GM21619 (cell line): ENCODE measurements around the gene PRKCE.

Experiments
- ATAC-seq: cut with Tn5 transposase; IDR thresholded peaks from one replicate; pipeline ENCODE4 v1.9.1; 2021; ENCODE audit not compliant: unreplicated experiment

Gene PRKCE

DNA sequence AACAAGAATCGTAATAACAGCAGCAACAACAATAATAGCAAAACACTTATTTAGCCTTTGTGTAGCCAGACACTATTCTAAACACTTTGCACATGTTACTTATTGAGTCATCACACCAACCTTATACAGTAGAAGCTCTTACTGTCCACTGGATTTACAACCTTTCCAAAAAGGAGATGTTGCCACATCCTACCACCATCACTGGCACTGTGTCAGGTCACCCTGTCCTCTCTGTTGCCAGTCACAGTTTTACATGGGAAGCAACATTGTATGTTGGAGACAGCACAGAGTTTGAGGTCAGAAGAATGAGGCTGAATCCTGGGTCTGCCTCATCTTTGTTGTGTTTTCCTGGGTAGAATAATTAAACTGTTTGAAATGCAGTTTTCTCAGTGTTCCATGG is 444.4 kb downstream of the PRKCE start:
- no peak for ATAC-seq

DNA sequence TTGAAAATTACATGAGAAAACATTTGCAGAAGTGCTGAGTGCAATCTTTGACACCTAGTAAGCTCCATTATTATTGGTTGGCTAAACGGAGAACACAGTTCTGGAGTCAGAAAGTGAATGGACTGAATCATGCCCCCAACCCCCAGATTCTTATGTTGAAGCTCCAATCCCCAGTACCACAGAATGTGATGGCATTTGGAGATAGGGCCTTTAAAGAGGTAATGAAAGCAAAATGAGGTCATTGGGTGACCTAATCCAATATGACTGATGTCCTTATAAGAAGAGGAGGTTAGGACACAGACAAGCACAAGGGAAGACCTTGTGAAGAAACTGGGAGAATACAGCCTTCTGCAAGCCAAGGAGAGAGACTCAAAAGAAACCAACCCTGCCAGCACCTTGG is 444.8 kb downstream of the PRKCE start:
- ATAC-seq, result no peak

DNA sequence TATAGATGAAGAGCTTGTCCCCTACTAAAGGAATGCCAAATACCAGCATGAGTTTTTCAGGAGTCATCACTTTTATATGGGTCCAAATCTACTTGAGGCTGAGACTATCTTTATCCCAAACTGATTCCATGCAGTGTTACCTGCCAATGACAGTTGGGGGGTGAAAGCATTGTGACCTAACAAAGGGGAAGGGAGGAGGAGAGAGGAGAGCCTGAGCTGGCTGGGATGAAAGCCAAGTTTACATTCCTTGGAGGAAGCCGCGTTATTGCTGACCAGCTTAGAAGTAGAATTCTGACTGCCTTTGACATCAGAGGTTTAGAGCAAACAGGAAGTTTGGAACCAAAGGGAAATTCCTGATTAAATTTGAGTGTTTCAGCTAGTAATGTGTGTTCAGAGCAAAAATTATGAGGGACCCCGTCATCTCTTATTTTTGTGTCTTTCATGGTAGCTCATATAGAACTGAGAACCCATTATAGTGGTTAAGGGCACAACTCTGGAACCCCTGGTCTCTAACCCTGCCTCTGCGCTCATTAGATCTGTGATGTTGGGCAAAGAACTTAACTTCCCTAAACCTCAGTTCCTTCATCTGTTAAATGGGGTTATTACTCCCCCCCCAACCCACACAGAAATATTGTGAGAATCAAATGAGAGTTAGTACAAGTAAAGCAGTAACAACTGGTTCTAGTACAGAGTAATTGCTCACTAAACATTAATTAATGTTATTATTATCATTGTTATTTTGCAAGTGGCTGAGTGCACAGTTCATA is 446.4 kb downstream of the PRKCE start:
- no peak for ATAC-seq

DNA sequence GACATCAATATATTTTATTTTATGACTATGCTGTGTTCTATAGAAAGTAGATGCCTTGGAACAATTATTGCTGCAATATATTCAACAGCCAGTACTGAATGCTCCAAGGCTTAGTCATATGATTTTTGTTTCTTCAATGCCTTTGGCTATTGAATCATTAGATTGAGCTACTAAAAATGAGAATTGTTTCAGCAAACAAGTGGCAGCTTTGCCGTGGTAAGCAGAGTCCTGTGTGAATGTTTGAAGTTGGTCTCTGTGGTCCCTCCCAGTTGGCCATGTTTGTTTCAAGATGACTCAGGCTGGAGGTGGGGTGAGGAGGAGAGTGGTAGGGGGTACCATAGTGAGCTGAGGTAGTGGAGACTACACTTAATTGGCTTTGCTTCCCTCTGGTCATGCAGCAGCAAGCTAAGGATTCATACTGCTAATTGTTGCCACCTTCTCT is 447.2 kb downstream of the PRKCE start:
- ATAC-seq, result no peak

DNA sequence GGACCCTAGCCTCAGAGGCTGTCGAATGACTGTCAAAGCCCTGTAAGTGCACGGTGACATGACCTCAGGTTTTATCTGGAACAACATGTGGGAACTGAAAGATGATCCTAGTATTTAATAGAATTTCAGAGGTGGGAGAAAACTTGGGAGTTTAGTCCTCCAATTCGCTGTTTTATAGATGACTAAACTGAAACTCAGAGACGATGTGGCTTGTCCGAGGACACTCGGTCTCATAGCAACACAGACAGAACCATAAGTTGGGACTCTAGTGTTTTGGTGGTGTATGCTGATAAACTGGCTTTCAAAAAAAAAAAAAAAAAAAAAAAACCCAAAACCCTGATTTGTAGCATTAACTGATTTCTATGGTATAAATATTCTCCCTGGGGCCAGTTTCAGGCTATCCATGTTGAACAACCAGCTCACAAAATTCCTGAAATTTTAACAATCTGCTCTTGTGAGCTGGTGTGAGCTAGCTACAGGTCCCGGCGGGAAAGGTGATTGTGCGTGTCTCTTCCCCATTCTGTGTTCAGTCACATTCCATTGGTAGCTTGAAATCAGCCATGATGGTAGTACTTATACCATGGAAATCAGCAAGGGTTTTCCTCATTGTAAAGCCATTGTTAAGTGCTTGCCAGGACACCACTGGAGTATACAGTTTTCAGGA is 450.2 kb downstream of the PRKCE start:
- ATAC-seq, result no peak

DNA sequence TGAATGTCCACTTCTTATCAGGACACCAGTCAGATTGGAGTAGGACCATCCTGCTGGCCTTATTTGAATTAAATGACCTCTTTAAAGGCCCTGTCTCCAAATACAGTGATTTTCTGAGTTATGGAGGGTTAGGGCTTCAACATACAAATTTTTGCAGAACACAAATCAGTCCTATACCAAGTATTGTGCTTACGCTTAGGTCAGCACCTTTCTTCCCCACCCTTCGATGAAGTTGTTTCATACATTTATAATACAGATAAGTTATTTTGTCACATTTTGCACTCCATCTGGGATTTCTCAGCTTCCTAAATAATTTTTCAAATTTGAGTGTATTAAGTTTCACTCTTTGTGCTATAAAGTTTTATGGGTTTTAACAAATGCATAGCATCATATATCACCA is 455.2 kb downstream of the PRKCE start:
- ATAC-seq, result no peak

DNA sequence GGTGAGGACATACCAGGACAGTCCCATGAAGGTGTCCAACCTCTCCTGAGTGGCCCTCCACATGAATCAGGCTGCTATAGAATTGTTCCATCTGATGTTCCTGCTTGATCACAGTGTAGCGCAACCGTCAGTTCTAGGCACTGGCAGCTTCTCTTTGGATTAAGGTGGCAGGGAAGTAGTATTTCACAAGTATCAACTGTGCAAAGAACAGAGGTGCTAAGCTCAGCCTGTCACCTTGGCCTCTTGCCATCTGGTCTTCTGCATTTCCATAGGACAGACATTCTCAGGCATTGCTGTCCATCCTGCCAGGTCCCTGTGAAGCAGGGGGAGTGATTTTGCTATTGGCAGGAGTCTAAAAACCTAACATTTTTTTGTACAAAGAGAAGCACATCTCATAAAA is 463.5 kb downstream of the PRKCE start:
- no peak for ATAC-seq

DNA sequence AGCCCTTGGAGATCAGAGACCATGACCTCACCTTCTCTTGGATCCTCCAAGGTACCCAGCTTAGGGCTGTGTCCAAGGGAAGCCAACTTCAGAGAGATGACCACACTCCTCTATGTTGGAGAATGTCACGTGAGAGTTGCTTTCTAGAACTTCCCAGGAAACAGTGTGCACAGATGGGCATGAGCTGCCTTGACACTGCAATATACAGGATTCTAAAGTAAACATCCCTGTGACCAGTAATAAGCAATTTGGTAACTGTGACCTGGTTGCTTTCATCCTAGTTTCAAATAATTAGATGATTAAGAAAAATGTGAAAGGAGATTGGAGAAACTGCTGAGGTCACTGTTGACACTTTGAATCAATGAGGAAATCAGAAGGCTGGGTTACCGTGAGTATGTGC is 464.7 kb downstream of the PRKCE start:
- ATAC-seq, result no peak

DNA sequence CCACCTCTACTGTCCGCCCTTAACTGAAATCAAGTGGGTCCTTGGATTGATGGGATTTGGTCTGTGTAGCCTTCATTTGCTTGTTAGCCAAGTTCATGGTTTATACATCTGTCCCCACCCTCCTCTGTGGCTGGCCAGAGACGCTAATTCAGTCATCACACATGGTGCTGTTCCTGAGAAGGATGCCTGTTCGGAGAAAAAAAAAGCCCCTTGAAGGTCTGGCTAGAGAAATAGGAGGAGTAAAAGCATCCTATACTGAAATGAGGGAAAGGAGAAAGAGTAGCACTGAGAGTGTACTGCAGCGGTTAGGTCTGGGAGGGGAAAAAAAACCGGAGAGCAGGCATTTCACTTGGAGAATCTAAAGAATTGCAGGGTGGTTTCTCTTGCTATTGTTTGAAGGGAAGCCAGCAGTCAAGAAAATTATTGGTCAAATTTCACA is 465.1 kb downstream of the PRKCE start:
- no peak for ATAC-seq

DNA sequence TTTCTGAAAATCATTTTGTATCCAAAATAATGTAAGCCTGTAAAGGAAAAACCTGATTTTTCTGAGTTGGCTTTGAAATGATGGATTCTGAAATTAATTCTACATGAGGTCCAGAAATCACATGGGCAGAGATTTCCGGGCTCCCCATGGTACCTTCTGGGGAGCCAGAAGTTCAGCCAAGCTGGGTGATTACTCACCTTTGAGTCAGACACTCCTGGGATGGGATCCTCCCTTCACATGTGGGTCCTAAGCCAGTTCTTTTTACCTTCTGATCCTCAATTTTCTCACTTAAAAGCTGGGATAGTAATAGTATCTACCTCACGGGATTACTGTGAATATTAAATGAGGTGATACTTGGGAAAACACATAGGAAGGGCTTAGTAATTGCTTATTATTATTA is 465.9 kb downstream of the PRKCE start:
- no peak for ATAC-seq

DNA sequence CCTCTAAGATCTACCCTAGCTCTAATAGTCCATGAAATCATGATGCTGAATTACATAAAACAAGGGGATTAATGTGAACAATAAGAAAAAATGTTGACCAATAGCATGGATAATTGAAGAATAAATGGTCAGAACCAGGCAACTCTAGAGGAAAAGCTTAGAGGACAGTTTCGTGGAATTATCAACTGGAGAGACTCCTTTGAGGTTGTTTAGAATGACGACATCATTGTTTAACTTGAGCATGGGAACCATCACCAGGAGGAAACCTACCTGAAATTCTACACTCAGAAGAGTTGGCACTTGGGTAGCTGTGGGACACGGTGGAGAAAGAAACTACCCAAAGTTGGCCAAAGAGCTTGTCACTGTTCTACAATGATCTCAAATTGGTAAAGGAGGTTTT is 466.5 kb downstream of the PRKCE start:
- ATAC-seq, result no peak

DNA sequence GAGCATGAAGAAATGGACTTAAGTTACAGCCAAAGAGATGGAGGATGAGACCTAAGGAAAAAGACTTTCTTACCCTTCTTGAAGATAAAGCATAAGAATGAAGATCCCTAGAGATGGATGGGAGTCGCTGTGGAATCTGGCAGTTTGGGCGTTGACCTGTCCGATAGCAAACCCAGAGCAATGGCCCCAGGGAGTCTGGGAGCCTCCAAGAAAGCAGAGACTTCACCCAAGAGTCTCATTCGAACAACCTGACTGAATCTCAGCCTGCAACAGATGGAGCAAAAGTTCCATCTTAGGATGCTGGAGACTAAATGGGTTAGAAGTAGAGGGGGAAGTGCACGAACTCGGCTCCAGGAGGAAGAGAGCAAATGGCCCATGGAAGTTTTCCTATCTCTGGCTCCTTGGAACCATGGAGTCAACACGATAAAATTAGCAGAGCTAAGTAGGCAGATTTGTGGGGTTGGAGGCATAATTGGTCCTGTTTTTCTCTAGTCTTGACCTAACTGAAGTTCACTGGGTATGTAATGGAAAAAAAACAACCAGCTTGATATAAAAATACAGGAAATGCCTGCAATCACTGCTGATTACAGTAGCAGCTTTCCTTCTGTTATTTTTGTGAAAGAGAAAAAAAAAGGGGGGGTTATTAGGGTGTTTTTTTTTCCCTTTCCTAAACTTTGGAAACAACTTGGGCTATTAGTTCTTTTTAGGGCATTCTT is 467.3 kb downstream of the PRKCE start:
- ATAC-seq, result no peak

DNA sequence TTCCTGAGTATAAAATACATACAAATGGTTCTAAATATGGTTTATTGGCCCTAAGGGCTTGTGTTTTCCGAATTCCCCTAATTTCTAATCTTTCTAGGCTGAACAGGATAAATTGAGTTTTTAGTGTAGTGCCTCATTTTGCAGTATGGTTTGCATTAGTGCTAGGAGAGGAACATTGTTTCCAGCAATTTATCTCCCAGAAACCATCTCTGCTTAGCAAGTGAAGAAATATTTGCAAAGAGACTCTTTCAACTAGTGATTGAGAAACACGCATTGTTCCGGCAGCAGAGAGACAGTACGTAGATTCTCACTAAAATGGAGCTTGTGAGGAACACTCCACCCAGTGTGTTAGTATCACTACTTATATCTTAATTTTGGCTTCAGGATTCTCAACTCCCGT is 468.0 kb downstream of the PRKCE start:
- no peak for ATAC-seq

DNA sequence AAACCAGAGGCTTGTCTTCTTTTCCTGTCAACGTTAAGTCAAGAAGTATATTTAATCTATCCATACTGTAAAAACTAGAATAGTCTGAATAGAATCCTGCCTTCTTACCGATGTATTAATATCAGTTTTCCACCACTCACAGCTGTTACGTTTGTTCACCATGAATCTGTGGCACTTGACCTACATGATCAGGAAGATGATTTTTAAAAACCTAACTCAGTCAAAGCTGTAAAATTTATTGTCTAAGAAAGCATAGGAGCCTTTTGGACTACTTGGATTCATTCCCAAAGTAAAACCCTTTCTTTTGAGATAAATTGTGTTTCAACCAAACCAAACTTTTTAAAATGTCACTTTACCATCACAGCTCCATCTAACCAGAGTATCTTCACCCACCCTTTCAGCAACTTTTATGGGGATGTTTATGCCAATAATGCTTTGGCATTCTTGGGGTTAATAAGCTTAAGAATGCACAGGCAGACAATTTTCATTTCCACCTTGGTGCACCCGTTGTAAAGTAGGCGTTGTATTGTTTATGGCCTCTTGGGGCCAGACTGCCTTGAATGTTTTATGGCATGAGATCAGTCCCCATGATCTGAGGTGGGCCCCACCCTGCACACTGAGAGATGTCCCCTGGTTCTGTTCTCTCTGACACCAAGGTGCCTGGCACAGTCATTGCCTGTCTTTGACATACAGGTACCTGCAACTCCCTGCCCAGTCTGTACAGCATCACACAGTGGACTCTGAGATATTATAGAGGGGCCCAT is 469.5 kb downstream of the PRKCE start:
- no peak for ATAC-seq

DNA sequence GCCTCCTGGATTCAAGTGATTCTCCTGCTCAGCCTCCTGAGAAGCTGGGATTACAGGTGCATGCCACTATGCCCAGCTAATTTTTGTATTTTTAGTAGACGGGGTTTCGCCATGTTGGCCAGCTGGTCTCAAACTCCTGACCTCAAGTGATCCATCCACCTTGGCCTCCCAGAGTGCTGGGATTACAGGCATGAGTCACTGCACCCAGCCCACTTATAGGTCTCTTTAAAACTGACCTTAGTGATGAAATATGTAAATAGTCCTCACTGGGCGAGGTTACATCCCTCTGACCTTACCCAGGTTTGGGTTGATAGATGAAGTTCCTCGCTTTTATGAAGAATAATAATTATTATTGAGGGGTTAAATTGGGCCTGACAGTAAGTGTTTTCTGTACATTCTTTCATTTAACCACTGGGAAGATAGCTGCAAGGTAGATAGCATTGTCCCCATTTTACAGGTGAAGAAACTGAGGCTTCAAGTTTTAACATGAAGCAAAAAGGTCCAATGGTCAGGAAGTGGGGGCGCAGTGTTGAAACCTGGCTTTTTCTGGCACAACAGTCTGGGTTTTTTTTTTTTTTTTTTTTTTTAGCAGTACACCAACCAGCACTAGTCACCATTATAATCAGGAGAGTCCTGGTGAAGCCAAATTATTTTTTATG is 471.0 kb downstream of the PRKCE start:
- no peak for ATAC-seq

DNA sequence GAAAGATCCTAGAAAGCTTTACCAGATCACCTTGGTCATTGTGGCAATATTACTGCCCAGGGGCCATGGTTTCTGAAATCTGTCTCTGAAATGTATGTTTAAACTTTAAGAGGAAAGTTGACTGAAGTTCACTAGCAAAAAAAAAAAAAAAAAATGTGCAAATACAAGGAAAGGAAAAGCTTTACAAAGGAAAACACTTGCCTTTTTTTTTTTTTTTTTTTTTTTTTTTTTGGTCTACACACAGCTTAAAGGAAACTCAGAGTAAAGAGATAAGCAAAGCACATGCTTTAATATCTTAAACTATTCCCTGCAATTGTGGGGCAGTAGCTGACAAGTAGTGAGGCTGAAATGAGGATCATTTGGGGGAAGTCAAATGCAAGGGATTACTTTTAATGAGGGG is 471.5 kb downstream of the PRKCE start:
- ATAC-seq, result no peak

DNA sequence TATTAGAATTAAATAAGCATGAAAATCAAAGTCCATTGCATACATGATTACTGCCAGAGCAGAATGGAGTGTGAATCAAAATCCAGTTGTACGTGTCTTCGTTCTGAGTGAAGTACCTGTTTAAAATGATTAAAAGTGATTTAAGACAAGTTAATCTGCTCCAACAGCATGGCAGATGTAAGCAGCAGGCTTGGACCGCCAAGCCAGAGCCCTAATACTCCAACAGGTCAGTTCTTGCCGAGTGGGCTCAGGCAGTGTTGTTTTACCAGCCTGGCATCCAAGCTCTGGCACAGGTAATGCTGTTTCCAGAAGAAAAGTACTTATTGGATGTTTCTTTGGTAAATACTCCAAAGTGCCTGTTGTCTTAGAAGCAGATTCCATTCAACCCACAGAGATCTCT is 474.3 kb downstream of the PRKCE start:
- ATAC-seq, result no peak

DNA sequence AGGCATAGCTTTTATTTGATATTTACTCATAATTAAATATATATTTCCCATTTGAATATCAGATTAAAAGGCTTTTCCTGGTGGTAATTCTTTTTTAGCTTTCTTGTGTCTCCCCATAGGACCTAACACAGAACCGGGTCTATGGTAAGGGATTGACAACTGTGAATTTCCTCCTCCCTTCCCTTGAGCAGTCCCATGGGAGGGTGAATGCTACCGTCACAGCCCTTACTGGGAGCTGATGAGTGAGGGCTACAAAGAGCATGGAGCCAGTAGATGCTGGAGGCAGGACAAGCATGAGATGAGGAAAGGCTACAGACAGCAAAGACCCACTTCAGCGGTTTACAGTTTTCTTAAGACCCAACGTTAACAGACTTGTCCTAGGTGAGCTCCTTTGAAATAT is 475.1 kb downstream of the PRKCE start:
- ATAC-seq, result no peak

DNA sequence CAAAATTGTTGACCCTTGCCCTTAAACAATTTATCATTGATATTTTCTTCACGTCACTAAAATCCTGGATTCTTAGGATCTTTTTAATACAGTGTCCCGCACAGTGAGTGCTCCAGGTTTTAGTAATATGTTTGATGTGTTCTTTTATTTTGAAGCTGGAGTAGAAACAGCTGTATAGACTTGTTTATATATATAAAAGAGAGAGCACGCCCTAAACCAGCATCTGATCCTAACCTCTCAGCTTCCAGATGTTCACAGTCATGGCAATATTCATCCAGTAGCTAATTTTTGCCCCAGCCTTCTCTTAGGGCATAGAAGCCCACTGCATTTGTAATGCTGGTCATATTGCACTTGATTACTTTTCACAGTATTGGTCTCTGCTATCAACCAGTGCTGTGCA is 475.7 kb downstream of the PRKCE start:
- no peak for ATAC-seq

DNA sequence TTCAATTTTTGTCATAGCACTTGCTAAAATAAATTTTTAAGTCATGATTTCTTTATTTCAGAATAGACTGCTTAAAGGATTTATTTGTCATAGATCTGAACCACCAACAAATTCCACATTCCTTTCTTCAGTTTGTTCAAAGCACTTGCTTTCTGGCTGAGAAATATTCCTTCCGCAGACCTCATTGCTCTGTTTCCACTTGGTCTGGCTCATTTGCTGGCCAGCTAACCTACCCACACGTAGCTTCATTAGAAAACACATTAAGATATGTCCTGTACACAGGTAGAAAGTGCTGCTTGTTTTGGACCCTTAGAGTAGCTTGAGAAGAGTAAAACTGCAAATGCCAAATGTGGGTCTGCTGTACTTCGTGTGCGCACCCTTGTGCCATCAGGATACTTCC is 479.0 kb downstream of the PRKCE start:
- ATAC-seq, result no peak

DNA sequence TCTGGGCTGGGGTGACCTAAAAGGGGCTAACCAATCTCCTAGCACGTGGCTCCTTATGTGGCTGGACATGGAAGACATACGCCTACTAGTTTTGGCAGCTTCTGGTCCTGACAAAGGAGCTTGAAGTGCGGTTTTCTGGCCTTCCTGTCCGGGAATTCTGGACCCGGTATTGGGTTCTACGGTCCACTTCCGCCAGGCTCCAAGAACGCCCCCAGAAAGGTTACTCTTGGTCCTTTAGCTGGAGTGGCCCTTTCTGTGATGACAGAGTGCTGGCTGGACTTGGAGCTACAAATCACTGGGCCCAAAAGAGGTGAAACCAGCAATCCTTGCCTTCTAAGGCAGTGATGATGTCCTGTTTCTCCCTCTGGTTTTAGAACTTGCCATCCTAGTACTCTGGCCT is 481.5 kb downstream of the PRKCE start:
- no peak for ATAC-seq
